Measurements from ENCODE around the gene PIK3CD.

Gene PIK3CD

DNA sequence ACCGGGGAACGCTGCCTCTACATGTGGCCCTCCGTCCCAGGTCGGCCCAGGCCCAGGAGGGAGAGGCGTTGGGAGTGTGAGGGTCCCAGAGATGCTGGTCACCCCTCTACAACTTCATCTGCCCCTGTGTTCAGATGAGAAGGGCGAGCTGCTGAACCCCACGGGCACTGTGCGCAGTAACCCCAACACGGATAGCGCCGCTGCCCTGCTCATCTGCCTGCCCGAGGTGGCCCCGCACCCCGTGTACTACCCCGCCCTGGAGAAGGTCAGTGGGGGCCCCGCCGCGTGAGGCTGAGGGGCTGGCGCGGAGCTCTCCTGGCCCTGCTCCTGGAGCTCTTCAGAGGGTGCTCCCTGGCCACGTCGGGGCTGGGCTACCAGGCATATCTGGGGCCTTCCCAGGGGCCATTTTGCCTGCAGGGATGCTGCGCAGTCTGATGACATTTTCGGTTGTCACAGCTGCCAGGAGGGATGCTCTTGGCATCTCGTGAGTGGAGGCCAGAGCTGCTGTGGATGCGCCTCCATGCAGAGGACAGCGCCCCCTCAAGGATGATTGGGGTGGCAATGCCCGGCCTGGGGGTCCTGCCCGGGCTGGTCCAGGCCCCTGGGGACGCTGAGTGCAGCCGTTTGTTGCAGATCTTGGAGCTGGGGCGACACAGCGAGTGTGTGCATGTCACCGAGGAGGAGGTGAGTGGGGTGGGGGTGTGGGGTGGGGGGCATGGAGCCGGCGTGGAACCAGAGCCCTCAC is 68.6 kb downstream of the PIK3CD start:
- DNase-seq (ENCODE audit: low spot score): no peak

DNA sequence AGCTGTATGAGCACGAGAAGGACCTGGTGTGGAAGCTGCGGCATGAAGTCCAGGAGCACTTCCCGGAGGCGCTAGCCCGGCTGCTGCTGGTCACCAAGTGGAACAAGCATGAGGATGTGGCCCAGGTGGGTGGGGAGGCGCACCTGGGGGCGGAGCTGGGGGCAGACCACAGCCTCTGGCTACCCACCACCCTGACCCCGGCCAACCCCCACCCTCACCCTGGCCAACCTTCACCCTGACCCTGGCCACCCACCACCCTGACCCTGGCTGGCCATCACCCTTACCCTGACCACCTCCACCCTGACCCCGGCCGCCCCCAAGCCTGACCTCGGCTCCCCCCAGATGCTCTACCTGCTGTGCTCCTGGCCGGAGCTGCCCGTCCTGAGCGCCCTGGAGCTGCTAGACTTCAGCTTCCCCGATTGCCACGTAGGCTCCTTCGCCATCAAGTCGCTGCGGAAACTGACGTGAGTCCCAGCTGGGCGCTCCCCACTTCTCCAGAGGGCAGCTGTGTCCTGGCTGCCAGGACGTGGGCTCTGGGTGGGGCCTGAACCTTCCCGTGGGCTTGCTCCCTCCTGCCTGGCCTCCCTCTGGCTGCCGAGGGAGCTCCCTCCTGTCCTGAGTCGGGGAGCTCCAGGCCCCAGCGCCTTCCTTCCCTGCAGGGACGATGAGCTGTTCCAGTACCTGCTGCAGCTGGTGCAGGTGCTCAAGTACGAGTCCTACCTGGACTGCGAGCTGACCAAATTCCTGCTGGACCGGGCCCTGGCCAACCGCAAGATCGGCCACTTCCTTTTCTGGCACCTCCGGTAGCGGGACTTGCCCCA is 69.5 kb downstream of the PIK3CD start:
- no peak for DNase-seq (ENCODE audit: low spot score)

DNA sequence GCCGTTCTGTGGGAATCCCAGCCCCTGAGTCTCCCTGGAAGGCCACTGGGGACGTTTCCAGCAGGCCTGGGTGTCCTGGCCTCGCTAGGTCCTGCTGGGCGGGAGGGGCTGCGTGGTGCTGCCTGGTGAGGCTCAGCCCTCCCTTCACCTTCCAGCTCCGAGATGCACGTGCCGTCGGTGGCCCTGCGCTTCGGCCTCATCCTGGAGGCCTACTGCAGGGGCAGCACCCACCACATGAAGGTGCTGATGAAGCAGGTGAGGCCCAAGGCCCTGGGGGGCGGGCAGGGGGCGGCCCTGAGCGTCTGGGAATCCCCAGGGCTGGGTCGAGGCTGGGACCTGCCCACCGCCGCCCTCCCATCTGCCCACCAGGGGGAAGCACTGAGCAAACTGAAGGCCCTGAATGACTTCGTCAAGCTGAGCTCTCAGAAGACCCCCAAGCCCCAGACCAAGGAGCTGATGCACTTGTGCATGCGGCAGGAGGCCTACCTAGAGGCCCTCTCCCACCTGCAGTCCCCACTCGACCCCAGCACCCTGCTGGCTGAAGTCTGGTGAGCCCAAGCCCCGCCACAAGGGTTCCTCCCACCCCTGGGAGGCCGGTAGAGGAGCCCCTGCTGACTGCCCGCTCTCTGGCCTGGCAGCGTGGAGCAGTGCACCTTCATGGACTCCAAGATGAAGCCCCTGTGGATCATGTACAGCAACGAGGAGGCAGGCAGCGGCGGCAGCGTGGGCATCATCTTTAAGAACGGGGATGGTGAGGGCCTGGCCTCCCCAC is 70.3 kb downstream of the PIK3CD start:
- peak; percentile 73 for DNase-seq (ENCODE audit: low spot score)

- no peak for DNase-seq (ENCODE audit: low spot score)
These were observed 70.8 kb downstream of the PIK3CD start for GRCh38 chr1:9722378-9722749.

DNA sequence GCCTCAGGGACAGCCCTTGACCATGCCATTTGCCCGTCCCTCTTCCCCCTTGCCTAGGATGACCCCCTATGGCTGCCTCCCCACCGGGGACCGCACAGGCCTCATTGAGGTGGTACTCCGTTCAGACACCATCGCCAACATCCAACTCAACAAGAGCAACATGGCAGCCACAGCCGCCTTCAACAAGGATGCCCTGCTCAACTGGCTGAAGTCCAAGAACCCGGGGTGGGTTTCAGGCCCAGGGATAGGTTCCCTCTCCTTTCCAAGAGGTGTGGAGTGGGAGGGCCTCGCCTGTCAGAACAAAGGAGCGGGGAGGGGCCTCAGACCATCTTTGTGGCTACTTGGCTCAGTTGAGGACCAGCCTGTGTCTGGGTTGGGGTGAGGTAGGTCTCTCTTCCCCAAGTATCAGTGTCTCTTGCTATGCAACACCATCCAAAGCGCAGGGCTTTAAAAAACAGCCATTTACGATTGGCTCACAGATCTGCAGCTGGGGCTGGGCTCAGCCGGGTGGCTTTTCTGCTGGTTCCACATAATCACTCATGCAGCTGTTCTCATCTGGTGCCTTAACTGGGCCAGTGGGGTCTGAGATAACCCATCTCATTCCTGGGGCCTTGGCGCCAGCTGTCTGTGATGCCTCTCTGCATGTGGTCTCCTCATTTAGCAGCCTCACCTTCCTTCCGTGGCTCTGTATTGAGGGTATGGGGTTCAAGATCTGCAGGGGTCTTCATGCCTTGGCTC is 71.7 kb downstream of the PIK3CD start:
- DNase-seq (ENCODE audit: low spot score): no peak

DNA sequence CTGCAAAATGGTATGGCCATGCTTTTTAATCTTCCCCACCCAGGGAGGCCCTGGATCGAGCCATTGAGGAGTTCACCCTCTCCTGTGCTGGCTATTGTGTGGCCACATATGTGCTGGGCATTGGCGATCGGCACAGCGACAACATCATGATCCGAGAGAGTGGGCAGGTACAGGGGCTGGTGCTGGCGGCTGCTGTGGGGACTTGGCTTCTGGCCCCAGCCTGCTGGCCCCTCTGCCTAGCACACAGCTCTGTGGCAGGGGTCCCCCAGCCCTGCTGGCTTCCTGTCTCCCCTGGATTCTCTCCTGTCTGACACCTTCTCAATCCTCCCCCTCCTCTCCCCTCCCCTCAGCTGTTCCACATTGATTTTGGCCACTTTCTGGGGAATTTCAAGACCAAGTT is 72.4 kb downstream of the PIK3CD start:
- DNase-seq (ENCODE audit: low spot score): no peak

GRCh38 chr1:9724706-9725476 is 73.4 kb downstream of the PIK3CD start:
- DNase-seq (ENCODE audit: low spot score): peak; percentile 82

GRCh38 chr1:9726406-9726805 is 74.9 kb downstream of the PIK3CD start:
- no peak for DNase-seq (ENCODE audit: low spot score)

- no peak for DNase-seq (ENCODE audit: low spot score)
These were observed 75.5 kb downstream of the PIK3CD start for GRCh38 chr1:9726905-9727595.

DNA sequence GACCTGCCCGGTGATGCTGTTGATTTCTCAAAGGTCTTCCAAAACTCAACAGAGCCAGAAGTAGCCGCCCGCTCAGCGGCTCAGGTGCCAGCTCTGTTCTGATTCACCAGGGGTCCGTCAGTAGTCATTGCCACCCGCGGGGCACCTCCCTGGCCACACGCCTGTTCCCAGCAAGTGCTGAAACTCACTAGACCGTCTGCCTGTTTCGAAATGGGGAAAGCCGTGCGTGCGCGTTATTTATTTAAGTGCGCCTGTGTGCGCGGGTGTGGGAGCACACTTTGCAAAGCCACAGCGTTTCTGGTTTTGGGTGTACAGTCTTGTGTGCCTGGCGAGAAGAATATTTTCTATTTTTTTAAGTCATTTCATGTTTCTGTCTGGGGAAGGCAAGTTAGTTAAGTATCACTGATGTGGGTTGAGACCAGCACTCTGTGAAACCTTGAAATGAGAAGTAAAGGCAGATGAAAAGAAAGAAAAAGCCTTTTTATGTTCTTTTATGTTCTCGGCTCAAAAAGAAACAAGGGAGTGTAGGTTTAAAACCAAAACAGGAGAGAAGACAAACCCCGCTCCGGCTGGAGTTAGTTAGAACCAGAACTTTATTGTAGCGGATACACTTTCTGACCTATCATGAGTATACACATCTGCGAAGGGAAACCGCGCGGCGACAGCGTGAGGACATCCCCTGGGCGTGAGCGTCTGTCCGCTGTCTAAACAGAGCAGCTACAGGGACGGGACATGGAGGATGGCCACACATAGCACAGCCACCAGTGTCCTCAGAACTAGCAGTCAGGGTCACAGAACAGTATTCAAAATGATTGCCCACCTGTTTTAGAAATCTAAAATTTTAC is 77.1 kb downstream of the PIK3CD start:
- DNase-seq (ENCODE audit: low spot score): no peak

DNA sequence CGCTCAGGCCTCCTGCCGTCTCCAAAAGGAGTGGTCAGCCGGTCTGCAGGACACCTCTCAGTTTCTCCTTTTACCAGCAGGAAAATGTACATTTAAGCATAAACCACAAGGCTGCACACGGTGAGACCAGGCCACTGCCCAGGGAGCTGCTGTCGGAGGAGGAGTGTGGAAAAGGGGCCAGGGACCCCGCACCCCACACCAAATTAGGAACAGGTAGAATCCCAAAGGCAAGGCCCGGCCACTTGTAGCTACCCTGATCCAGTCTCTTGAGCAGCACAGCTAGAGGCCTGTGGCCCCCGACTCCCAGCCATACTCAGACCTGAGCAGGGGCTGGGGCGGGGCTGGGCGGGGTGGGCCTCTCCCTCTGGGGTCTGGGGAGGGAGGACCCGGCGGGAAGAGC is 78.0 kb downstream of the PIK3CD start:
- DNase-seq (ENCODE audit: low spot score): no peak

GRCh38 chr1:9730096-9730901 is 78.8 kb downstream of the PIK3CD start:
- DNase-seq (ENCODE audit: low spot score): no peak

DNA sequence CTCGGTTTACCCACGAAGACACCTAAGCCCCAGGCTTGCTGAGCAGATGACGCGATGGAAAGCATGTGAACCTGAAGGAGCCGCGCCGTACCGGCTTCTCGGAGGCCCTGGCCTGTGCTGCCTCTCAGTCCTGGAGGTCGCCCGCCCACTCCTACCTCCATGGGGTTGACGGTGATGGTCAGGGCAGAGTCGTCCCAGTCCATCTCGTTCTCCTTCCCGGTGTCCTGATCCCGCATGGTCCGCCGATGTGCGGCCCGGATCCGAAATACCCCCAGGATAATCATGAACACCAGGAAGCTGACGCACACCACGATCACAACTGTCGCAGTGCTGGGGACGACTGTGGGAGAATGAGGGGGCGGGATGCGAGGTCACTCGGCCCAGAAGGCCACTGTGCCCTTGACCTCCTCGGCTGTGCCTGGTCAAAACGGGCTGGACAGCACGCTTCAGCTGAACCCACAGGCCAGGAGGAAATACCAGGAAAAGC is 79.6 kb downstream of the PIK3CD start:
- DNase-seq (ENCODE audit: low spot score): no peak

DNA sequence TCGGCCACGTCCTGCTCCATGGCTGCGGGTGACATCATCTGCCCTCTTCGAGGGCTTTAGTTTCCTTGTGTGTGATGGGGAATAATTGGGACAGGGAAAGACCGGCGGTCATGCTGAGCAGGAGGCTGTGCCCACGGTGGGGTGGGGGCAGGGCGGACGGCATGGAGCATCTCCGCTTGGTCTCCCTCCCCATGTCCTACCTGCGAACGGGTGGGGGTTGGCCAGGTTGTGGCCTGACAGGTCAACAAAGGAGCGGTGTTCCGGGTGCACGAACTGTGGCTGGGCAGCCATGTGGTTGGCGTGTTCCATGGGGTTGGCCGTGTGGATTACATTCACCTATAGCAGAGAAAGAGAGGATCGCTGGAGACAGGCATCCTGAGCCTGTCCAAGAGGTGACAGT is 80.0 kb downstream of the PIK3CD start:
- no peak for DNase-seq (ENCODE audit: low spot score)

DNA sequence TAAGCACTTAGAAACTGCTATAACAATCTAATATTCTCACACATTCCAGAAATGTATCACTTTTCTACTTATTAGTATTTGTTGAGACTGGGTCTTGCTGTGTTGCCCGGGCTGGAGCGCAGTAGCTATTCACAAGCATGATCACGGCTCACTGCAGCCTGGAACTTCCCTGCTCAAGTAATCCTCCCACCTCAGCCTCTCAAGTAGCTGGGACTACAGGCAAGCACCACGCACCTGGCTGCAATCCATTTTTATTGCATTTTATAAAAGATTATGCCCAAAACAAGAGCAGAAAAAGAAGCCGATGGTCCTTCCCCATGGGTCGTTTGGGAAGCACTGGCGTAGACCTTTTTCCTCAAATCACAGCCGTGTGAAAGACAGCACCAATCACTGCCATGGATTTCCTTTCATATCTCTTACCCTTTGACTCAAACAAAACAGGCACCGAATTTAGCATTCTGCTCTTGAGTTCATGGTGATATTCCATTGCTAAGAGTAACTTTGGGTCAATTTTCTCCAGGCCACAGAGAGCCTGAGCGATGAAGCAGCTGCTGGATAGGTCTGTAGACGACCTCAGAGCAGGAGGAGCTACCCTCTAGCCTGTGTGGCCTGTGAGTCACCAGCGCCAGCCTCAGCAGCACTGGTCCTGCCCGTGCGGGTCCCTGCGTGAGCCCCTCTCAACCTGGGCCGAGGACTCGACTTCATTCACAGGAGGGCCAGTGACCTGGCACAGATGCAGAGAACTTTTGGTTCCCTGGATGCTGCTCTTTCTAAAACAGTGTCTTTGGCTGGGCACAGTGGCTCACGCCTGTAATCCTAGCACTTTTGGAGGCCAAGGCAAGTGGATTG is 80.8 kb downstream of the PIK3CD start:
- no peak for DNase-seq (ENCODE audit: low spot score)

DNA sequence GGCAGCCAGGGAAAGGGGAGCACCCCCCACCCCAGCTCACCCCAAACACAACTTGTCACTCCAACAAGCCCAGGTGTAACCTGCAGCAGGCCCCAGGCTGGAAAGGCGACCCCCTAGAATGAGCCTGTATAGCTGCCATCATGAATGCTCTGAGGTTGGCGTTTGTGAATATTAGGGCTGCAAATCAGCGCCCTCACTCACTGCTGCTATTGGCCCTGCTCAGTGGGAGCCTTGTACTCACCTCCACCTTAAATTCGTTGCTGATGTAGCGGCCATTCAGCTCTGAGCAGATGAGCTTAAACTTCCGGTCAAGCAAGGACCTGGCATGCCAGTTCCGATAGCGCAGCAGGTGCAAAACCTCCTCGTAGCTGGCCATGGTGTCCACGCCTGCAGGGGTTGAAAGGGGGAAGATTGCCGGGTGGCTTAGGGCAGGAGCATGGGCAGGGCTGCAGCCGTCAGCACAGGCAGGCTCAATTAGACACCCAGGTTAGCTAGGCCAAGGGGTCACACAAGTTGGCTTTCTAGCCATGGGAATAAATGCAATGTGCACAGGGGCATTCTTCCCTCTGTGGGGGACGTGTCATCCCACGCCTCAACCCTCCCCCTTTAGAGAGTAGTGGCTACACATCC is 81.7 kb downstream of the PIK3CD start:
- DNase-seq (ENCODE audit: low spot score): no peak

DNA sequence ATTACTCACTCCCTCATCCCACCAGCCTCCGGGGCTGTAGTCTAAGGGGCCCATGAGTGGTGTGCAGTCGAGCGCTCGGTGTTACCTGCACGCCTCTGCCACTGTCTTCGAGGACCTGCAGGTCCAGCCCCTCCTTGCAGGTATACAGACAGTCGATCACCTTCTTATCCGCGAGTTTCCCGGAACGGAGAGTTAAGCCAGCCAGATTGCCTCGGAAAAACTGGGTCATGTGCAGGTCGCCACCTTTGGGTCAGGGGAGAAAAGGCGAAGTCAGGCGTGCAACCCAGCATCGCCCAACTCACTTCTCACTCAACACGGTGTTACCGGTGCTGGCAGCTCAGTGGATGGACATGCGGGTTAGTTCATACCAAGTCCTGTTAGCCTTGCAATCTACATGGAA is 84.3 kb downstream of the PIK3CD start:
- no peak for DNase-seq (ENCODE audit: low spot score)
